ENCODE measurements around the gene OTUD5. TPM values are rescaled to one million over a fixed set of nuclear protein-coding genes. Genes with fewer than 3 reads are reported as not detected.
"Not testable (repeated sequence)": the region's sequence is repeated elsewhere in the genome, so short reads cannot be mapped to it uniquely, and the experiment has no call there.

The OTUD5 gene
- 16.7 TPM for total RNA-seq
- long read RNA-seq, transcript OTUD5-202 (9 exons, 2,692 nt): major isoform, 18 of 33 reads
- long read RNA-seq, partial matches to known transcripts: 4 of 33 reads
- long read RNA-seq, other reads (novel, unspliced or antisense): 9 of 33 reads

- ATAC-seq (ENCODE audit: poor library complexity) (peak; percentile 27), DNase-seq (peak; percentile 64)
- intact Hi-C loops (cut with DNase I): no loop called here
These were observed at the start of gene OTUD5 for GRCh38 chrX:48957477-48957826. Gene OTUD5, minus strand, starts transcription at chrX:48957607. Its CDS starts 37 bp downstream, at chrX:48957570.

GRCh38 chrX:49003696-49004095 lies 46.3 kb upstream of the OTUD5 start:
- ATAC-seq (ENCODE audit: poor library complexity) (no peak), DNase-seq (no peak)
- intact Hi-C loops (cut with DNase I): no loop called here

GRCh38 chrX:49002091-49002935 lies 44.9 kb upstream of the OTUD5 start, which contains the start of gene GRIPAP1:
Gene GRIPAP1, minus strand, starts transcription at chrX:49002264. Its CDS starts 35 bp downstream, at chrX:49002229.
- intact Hi-C loops (cut with DNase I): no loop called here
- ATAC-seq (ENCODE audit: poor library complexity): peak; percentile 97
- peak; percentile 69 for DNase-seq

GRCh38 chrX:49001521-49002090 lies 44.2 kb upstream of the OTUD5 start:
- intact Hi-C loops (cut with DNase I): no loop called here
- ATAC-seq (ENCODE audit: poor library complexity) (peak; percentile 17), DNase-seq (no peak)

GRCh38 chrX:49000636-49001035 lies 43.2 kb upstream of the OTUD5 start:
- DNase-seq (no peak), ATAC-seq (ENCODE audit: poor library complexity) (no peak)
- intact Hi-C loops (cut with DNase I): no loop called here

- intact Hi-C loops (cut with DNase I): no loop called here
- ATAC-seq (ENCODE audit: poor library complexity): no peak
- DNase-seq: no peak
These were observed 41.6 kb upstream of the OTUD5 start for GRCh38 chrX:48999030-48999429.

- DNase-seq (no peak), ATAC-seq (ENCODE audit: poor library complexity) (no peak)
- intact Hi-C loops (cut with DNase I): no loop called here
These were observed 41.0 kb upstream of the OTUD5 start for GRCh38 chrX:48998391-48998790.

- no peak for DNase-seq
- intact Hi-C loops (cut with DNase I): no loop called here
- ATAC-seq (ENCODE audit: poor library complexity): no peak
These were observed 40.5 kb upstream of the OTUD5 start for GRCh38 chrX:48997865-48998264.

GRCh38 chrX:48997455-48997854 lies 40.0 kb upstream of the OTUD5 start:
- intact Hi-C loops (cut with DNase I): no loop called here
- ATAC-seq (ENCODE audit: poor library complexity) (no peak), DNase-seq (no peak)

GRCh38 chrX:48996969-48997368 lies 39.6 kb upstream of the OTUD5 start:
- no peak for ATAC-seq (ENCODE audit: poor library complexity)
- intact Hi-C loops (cut with DNase I): no loop called here
- no peak for DNase-seq

- DNase-seq: no peak
- intact Hi-C loops (cut with DNase I): no loop called here
- no peak for ATAC-seq (ENCODE audit: poor library complexity)
These were observed 34.9 kb upstream of the OTUD5 start for GRCh38 chrX:48992341-48992740.

- DNase-seq (no peak), ATAC-seq (ENCODE audit: poor library complexity) (no peak)
- intact Hi-C loops (cut with DNase I): no loop called here
These were observed 32.1 kb upstream of the OTUD5 start for GRCh38 chrX:48989483-48989882.

GRCh38 chrX:48983896-48984295 lies 26.5 kb upstream of the OTUD5 start:
- DNase-seq (no peak), ATAC-seq (ENCODE audit: poor library complexity) (no peak)
- intact Hi-C loops (cut with DNase I): no loop called here

GRCh38 chrX:48983081-48983480 lies 25.7 kb upstream of the OTUD5 start:
- intact Hi-C loops (cut with DNase I): no loop called here
- ATAC-seq (ENCODE audit: poor library complexity): no peak
- no peak for DNase-seq

- no peak for DNase-seq
- intact Hi-C loops (cut with DNase I): no loop called here
- no peak for ATAC-seq (ENCODE audit: poor library complexity)
These were observed 23.8 kb upstream of the OTUD5 start for GRCh38 chrX:48981178-48981577.

GRCh38 chrX:48980341-48980740 lies 22.9 kb upstream of the OTUD5 start:
- intact Hi-C loops (cut with DNase I); ATAC-seq (ENCODE audit: poor library complexity); DNase-seq: not testable (repeated sequence)

- ATAC-seq (ENCODE audit: poor library complexity) (no peak), DNase-seq (no peak)
- intact Hi-C loops (cut with DNase I): loop anchor here (10.0 kb wide), 1 partner anchor 57 kb away; no protein-coding TSS in a partner anchor
These were observed 20.8 kb upstream of the OTUD5 start for GRCh38 chrX:48978226-48978625.

- DNase-seq (no peak), ATAC-seq (ENCODE audit: poor library complexity) (no peak)
- intact Hi-C loops (cut with DNase I): loop anchor here (10.0 kb wide), 1 partner anchor 59 kb away; no protein-coding TSS in a partner anchor
These were observed 18.7 kb upstream of the OTUD5 start for GRCh38 chrX:48976086-48976485.

GRCh38 chrX:48975541-48975940 lies 18.1 kb upstream of the OTUD5 start:
- DNase-seq: no peak
- ATAC-seq (ENCODE audit: poor library complexity): no peak
- intact Hi-C loops (cut with DNase I): loop anchor here (10.0 kb wide), 1 partner anchor 59 kb away; no protein-coding TSS in a partner anchor

GRCh38 chrX:48975041-48975440 lies 17.6 kb upstream of the OTUD5 start:
- intact Hi-C loops (cut with DNase I): loop anchor here (10.0 kb wide), 1 partner anchor 60 kb away; no protein-coding TSS in a partner anchor
- ATAC-seq (ENCODE audit: poor library complexity): no peak

More at GRCh38 chrX:48975041-48975440, 17.6 kb upstream of the OTUD5 start:
- DNase-seq: no peak
